GM12872 (cell line): ENCODE data around the gene GRXCR2.

Source experiments
- TF ChIP-seq, protein P1 (sequence below): IDR thresholded peaks from 3 replicates; pipeline ENCODE4 v1.5.1; 2011; ENCODE audit warnings: low read depth, mild to moderate bottlenecking, low read length, moderate library complexity; ENCODE audit not compliant: insufficient read depth

GRXCR2 gene

DNA sequence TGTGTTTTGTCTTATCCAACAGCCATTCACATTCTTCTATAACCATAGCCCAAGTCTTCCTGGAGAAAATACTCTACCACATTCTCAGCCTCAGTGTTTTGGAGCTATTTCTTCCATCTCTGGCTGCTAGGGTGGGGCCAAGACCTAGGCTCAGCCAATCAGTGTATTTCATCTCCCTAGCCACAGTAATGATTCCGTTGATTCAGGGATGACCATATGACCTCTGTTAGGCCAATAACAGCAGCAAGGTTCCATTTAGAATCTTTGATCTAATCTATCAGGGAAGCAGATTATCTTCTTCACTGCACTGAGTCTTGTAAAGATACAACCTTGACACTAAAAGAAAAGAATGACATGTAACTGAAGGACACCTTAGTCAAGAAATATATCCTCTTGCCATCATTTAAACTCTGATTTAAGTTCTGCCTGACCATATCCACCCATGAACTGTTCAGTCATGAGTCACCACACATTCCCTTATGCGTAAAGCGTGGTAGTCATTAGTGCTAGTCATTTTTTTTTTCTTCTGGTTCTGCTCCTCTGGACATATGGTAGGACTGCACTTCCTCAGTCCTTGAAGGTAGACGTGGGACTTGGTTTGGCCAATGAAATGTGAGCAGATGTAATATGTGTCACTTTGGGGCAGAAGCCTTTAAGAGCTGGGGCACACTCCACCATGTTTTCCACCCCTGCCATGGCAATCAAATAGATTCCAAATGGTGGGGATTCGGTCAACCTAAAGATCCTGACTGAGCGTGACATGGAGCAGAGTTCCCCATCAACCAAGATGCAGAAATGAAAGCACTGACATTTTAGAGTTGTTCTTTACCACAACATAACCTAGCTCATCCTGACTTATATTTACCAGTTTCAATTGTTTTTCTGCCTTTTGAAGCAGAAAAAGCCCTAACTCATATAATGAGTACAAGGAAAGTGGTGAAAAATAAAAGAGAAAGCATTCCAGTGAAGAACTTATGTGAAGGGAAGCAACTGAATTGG, 25.0 kb downstream of the GRXCR2 start:
- TF ChIP-seq, protein P1, sequence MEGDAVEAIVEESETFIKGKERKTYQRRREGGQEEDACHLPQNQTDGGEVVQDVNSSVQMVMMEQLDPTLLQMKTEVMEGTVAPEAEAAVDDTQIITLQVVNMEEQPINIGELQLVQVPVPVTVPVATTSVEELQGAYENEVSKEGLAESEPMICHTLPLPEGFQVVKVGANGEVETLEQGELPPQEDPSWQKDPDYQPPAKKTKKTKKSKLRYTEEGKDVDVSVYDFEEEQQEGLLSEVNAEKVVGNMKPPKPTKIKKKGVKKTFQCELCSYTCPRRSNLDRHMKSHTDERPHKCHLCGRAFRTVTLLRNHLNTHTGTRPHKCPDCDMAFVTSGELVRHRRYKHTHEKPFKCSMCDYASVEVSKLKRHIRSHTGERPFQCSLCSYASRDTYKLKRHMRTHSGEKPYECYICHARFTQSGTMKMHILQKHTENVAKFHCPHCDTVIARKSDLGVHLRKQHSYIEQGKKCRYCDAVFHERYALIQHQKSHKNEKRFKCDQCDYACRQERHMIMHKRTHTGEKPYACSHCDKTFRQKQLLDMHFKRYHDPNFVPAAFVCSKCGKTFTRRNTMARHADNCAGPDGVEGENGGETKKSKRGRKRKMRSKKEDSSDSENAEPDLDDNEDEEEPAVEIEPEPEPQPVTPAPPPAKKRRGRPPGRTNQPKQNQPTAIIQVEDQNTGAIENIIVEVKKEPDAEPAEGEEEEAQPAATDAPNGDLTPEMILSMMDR = no peak

DNA sequence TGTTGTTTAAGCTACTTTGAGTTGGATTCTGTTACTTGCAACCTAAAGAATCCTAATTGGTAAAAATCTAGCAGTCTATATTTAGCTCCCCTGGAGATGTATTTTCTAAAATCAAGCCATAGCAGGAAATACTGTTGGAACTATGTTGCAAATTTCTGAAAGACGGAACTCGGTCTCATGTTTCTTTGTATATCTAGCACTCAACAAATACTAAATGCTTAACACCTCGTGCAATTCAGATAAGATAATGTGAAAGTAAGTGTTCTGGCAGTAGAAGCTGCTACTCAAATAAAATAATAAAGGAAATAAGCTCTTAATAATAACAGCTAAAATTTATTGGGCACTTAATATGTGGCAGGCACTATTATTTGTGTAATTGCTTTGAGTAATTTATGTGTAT, 26.7 kb downstream of the GRXCR2 start:
- TF ChIP-seq, protein P1 = no peak

DNA sequence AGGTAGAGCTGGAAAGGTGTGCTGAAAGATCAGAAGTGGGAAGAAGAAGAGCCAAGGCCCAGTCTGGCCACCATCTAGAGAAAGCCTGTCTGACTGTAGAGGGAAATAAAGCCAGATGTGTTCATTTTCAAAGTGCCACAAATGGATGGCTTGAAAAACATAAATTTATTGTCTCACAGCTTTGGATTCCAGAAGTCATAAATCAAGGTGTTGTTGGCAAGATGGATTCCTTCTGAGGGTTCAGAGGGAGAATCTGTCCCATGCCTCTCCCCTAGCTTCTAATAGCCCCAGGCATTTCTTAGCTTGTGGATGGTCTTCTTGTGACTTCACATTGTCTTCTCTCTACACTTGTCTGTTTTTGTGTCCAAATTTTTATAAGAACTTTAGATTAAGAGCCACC, 31.5 kb downstream of the GRXCR2 start:
- TF ChIP-seq, protein P1 = no peak

DNA sequence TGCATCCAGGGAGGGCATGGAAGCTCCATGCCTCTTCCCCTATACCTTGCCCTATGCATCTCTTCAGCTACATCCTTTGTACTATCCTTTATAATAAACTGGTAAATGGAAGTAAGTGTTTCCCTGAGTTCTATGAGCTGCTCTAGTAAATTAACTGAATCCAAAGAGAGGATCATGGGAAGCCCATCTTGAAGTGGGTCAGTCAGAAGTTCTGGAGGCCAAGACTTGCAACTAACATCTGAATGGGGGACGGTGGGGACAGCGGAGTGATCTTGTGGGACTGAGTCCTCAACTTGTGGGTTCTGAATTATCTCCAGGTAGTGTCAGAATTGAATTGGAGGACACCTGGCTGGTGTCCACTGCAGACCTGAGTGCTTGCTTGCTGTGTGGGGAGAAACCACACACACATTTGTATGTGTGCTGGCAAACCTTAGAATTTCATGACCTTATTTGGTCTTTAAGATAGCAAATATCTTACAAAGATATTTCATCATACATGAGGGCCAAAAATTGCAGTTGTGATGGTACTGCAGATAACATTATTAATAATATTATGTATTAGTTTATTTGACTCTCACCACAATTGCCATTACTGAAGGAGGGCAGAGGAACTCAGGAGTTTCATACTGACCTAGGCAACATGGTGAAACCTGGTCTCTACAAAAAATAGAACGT, 32.2 kb downstream of the GRXCR2 start:
- TF ChIP-seq, protein P1 = no peak

DNA sequence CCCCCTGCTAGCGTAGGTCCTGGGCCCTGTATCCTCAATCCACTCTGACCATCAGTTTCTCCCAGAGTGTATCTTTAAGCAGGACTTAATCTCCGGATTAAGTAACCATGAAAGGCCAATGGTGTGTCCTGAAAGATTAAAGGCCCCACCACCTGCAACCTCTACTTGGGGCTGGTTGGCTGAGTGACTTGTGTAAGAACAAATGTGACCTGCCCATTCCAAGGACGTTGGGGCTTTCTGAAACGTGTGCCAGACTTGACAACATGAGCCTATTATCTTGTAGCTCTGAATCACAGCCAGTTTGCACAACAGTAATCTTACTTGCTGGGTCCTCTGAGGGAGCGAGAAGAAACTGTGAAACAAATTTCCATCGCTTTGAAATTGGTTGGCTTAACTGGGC, 34.5 kb downstream of the GRXCR2 start:
- TF ChIP-seq, protein P1 = no peak

DNA sequence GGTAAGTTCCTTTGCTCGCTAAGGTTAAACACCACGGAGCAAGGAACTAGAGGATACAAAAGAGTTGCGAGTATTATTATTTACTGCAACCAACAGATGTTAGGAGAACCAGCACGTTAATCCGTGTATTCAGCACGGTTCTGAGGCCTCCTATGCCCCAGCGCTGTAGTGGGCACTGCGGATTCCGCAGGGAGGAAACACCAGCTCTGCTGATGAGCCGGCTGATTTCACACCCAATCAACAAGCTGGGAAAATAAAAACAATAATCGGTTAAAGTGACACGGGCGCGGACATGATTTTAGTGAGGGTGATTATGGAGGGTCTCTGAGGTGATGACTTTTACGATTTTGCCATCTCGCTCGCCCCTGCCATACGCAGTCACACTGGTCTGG, 37.0 kb downstream of the GRXCR2 start:
- TF ChIP-seq, protein P1 = no peak
